ENCODE results near the gene SETD1A. TPM values are rescaled to one million over a fixed set of nuclear protein-coding genes. Genes with fewer than 3 reads are reported as not detected.
A peak's percentile ranks its signal among the peaks of the same experiment; 100 is the strongest.

SETD1A gene
- total and polyA plus RNA-seq, 2 of the 4 experiments (the other 2 are of a cell fraction) = 0.54 to 5.8 TPM

- Histone ChIP-seq H3K9me3 (ENCODE audit: control insufficient read depth, insufficient read depth, low read length) (no peaks in the 10 kb centered on the region), H2AK9ac (replicated peaks; ENCODE audit: low read depth, low read length, poor library complexity) (peak overlapping the region; percentile 74), H2AFZ (replicated peaks; ENCODE audit: low read length, poor library complexity) (peak overlapping the region; percentile 96), H2AK5ac (ENCODE audit: low read depth, low read length) (0 out of 2 replicates have a peak overlapping the region, but pooled peaks have one; percentile 1), H3K4me1 (ENCODE audit: control insufficient read depth, insufficient read depth, low read length) (peaks cover 7% of the 10 kb centered on the region), H3K36me3 (ENCODE audit: control insufficient read depth, insufficient read depth, low read length) (peaks cover 16% of the 10 kb centered on the region), H4K91ac (ENCODE audit: insufficient read depth, low read depth, low read length) (no peak overlapping the region), H2BK15ac (ENCODE audit: low read depth, low read length) (no peak overlapping the region), H3K14ac (replicated peaks; ENCODE audit: low read depth, low read length) (no peak overlapping the region), H4K5ac (ENCODE audit: low read depth, low read length) (no peak overlapping the region), H3K18ac (ENCODE audit: low read depth, low read length) (no peak overlapping the region), H3K56ac (ENCODE audit: extremely low read depth, insufficient read depth, low read length) (no peak overlapping the region), H3K4me2 (ENCODE audit: low read depth, low read length) (no peak overlapping the region), H3K9me1 (ENCODE audit: insufficient read depth, low read length) (peaks cover 11% of the 10 kb centered on the region; the same call in 1 of the 2 replicates), H3K27me3 (ENCODE audit: control insufficient read depth, insufficient read depth, low read length) (no peaks in the 10 kb centered on the region), H2BK120ac (ENCODE audit: low read depth, low read length) (no peak overlapping the region), H4K20me1 (ENCODE audit: insufficient read depth, low read length) (peaks cover 10% of the 10 kb centered on the region), H3K23ac (ENCODE audit: low read depth, low read length) (no peak overlapping the region), H3K79me1 (ENCODE audit: low read depth in 1 of 2, low read length in 2 of 2) (peaks cover 15 to 42% of the 10 kb centered on the region in 2 experiments; a peak in 3 of 4 replicates), H3K9ac (ENCODE audit: low read depth, low read length) (no peak overlapping the region), H3K4me3 (ENCODE audit: insufficient read depth, low read depth, low read length) (peak overlapping the region; percentile 79), H2BK5ac (ENCODE audit: low read depth, low read length, poor library complexity, severe bottlenecking) (no peak overlapping the region), H3K27ac (ENCODE audit: insufficient read depth, low read length) (no peak overlapping the region), H3K4ac (ENCODE audit: low read depth, low read length) (no peak overlapping the region), H4K8ac (ENCODE audit: low read depth in 2 of 2, low read length in 2 of 2) (no peak overlapping the region), H2BK20ac (ENCODE audit: low read depth, low read length) (no peak overlapping the region)
- TSS peak; percentile 42 for BruUV-seq (replicated peaks)
- DNase-seq = peak; percentile 96
- in situ Hi-C loops (cut with MboI; ENCODE audit: low sequenced_read_pairs) = no loop called here
- dilution Hi-C loops (cut with HindIII; ENCODE audit: low sequenced_read_pairs, unreplicated experiment) = no loop called here
- WGBS, 2 experiments (ENCODE audit: extremely low coverage in 2 of 2, insufficient read length in 1 of 2) = 14% methylated on average over 9 of the region's 44 CpGs; no CpG with 5 or more reads in 1 of the 2 experiments
- ChIA-PET POLR2A (ENCODE audit: unreplicated experiment) (no interaction called here), CTCF (interaction anchor here (0.6 kb wide), 1 partner anchor 255 kb away, joined by 3 read pairs; no protein-coding TSS in a partner anchor)
- peak; percentile 64 for ATAC-seq (ENCODE audit: low read depth)
- peak; percentile 39 for TF ChIP-seq MXI1 (IDR thresholded peaks at IDR 0.05; ENCODE audit: borderline replicate concordance, low read depth, low read length)
- TF ChIP-seq USF2 (IDR thresholded peaks at IDR 0.05; ENCODE audit: low read depth, low read length) = no peak
- peak; percentile 96 for TF ChIP-seq MAZ (IDR thresholded peaks at IDR 0.05; ENCODE audit: borderline replicate concordance, low read depth, low read length)
- intact Hi-C loops (cut with micrococcal nuclease) = no loop called here
These were observed 9.5 kb upstream of the SETD1A start for GRCh38 chr16:30947859-30948666.

Measured in IMR-90 (cell line).